Osteocyte (in vitro differentiated cells): ENCODE results near the gene GRID1. TPM values are rescaled to one million over a fixed set of nuclear protein-coding genes. Genes with fewer than 3 reads are reported as not detected.

Experiments used
- DNase-seq: peaks from one replicate; pipeline ENCODE4 v3.0.0; 2021; ENCODE audit warnings: mixed read lengths; ENCODE audit not compliant: unreplicated experiment; ENCODE audit errors: extremely low spot score
- H3K27ac Mint-ChIP-seq: one replicate; pipeline ENCODE4 v1.8.0; 2021; ENCODE audit warnings: mild to moderate bottlenecking, mixed read lengths; ENCODE audit not compliant: unreplicated experiment
- H3K27me3 Mint-ChIP-seq: one replicate; pipeline ENCODE4 v1.8.0; 2021; ENCODE audit warnings: mixed read lengths; ENCODE audit not compliant: unreplicated experiment
- H3K36me3 Mint-ChIP-seq: one replicate; pipeline ENCODE4 v1.8.0; 2021; ENCODE audit warnings: mixed read lengths; ENCODE audit not compliant: unreplicated experiment
- H3K4me1 Mint-ChIP-seq: one replicate; pipeline ENCODE4 v1.8.0; 2021; ENCODE audit warnings: mixed read lengths; ENCODE audit not compliant: unreplicated experiment
- H3K4me3 Mint-ChIP-seq: one replicate; pipeline ENCODE4 v1.8.0; 2021; ENCODE audit warnings: mild to moderate bottlenecking, moderate library complexity, mixed read lengths; ENCODE audit not compliant: unreplicated experiment
- H3K9me3 Mint-ChIP-seq: one replicate; pipeline ENCODE4 v1.8.0; 2021; ENCODE audit warnings: mixed read lengths; ENCODE audit not compliant: unreplicated experiment
- total RNA-seq: library from RNA; stranded (reverse); gene quantifications from 2 replicates; pipeline ENCODE4 v1.2.1, GENCODE V29; 2021
- TF ChIP-seq, protein P1 (sequence below): fragments of 200-600 bp; sonication (generic); IDR thresholded peaks from 2 replicates; pipeline ENCODE4 v1.5.0; 2021; ENCODE audit warnings: antibody characterized with exemption, mild to moderate bottlenecking, moderate library complexity

The GRID1 gene
- total RNA-seq, 1 donor from 2014 or later = 0.11 TPM

GRCh38 chr10:86192691-86193090 is 173.9 kb downstream of the GRID1 start:
- TF ChIP-seq, protein P1, sequence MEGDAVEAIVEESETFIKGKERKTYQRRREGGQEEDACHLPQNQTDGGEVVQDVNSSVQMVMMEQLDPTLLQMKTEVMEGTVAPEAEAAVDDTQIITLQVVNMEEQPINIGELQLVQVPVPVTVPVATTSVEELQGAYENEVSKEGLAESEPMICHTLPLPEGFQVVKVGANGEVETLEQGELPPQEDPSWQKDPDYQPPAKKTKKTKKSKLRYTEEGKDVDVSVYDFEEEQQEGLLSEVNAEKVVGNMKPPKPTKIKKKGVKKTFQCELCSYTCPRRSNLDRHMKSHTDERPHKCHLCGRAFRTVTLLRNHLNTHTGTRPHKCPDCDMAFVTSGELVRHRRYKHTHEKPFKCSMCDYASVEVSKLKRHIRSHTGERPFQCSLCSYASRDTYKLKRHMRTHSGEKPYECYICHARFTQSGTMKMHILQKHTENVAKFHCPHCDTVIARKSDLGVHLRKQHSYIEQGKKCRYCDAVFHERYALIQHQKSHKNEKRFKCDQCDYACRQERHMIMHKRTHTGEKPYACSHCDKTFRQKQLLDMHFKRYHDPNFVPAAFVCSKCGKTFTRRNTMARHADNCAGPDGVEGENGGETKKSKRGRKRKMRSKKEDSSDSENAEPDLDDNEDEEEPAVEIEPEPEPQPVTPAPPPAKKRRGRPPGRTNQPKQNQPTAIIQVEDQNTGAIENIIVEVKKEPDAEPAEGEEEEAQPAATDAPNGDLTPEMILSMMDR = no peak
- H3K27me3 Mint-ChIP-seq = no peaks in the 10 kb centered on the region
- no peak overlapping the region for H3K27ac Mint-ChIP-seq
- no peak overlapping the region for H3K4me3 Mint-ChIP-seq
- no peaks in the 10 kb centered on the region for H3K36me3 Mint-ChIP-seq
- DNase-seq = no peak
- H3K4me1 Mint-ChIP-seq = no peaks in the 10 kb centered on the region
- H3K9me3 Mint-ChIP-seq = no peaks in the 10 kb centered on the region

GRCh38 chr10:86192147-86192546 is 174.4 kb downstream of the GRID1 start:
- H3K9me3 Mint-ChIP-seq = no peaks in the 10 kb centered on the region
- H3K4me3 Mint-ChIP-seq = no peak overlapping the region
- no peaks in the 10 kb centered on the region for H3K27me3 Mint-ChIP-seq
- no peaks in the 10 kb centered on the region for H3K36me3 Mint-ChIP-seq
- no peaks in the 10 kb centered on the region for H3K4me1 Mint-ChIP-seq
- TF ChIP-seq, protein P1 = no peak
- DNase-seq = no peak
- H3K27ac Mint-ChIP-seq = no peak overlapping the region

- TF ChIP-seq, protein P1 = no peak
- Mint-ChIP-seq H3K4me3 (no peak overlapping the region), H3K9me3 (no peaks in the 10 kb centered on the region), H3K27me3 (no peaks in the 10 kb centered on the region), H3K36me3 (no peaks in the 10 kb centered on the region), H3K4me1 (no peaks in the 10 kb centered on the region), H3K27ac (no peak overlapping the region)
- no peak for DNase-seq
These were observed 174.9 kb downstream of the GRID1 start for GRCh38 chr10:86191686-86192085.

DNA sequence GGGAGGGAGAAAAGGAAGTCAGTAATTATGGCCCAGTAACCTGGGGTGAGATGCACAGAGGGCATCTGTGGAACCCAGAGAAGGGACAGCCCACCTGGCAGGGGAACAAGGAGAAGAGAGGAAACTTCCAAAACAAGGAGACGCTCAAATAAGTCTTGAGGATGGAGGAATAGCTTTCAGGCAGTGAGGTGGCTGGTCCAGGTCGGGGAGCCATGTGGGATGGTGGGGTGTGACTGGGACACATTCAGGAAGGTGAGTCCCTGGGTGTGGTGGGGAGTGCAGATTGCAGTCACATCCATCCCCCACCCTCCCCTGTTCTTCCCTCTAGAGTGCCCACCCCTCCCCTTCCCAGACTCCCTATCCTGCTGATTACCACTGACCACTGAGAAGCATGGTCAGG is 175.4 kb downstream of the GRID1 start:
- TF ChIP-seq, protein P1 = no peak
- H3K36me3 Mint-ChIP-seq = no peaks in the 10 kb centered on the region
- DNase-seq = no peak
- no peak overlapping the region for H3K4me3 Mint-ChIP-seq
- no peaks in the 10 kb centered on the region for H3K9me3 Mint-ChIP-seq
- H3K27ac Mint-ChIP-seq = no peak overlapping the region
- H3K4me1 Mint-ChIP-seq = no peaks in the 10 kb centered on the region
- H3K27me3 Mint-ChIP-seq = no peaks in the 10 kb centered on the region

GRCh38 chr10:86190291-86190690 is 176.3 kb downstream of the GRID1 start:
- TF ChIP-seq, protein P1 = no peak
- Mint-ChIP-seq H3K9me3 (no peaks in the 10 kb centered on the region), H3K4me3 (no peak overlapping the region), H3K27me3 (no peaks in the 10 kb centered on the region), H3K4me1 (no peaks in the 10 kb centered on the region), H3K36me3 (no peaks in the 10 kb centered on the region), H3K27ac (no peak overlapping the region)
- DNase-seq = no peak
